ENCODE results near the gene OSBPL1A. TPM values are rescaled to one million over a fixed set of nuclear protein-coding genes. Genes with fewer than 3 reads are reported as not detected.

OSBPL1A gene
- total and polyA plus RNA-seq, 5 donors from 2014 or later: 0.40 to 5.8 (median 2.0) TPM

GRCh38 chr18:24428709-24429108 is 31.1 kb upstream of the OSBPL1A start:
- peaks cover 2 to 9% (median 6%) of the 10 kb centered on the region in 7 donors for H3K9me3 Mint-ChIP-seq
- peaks cover 8% of the 10 kb centered on the region for H3K27me3 ChIP-seq (ENCODE audit: control insufficient read depth, insufficient read depth, low read length)
- H3K36me3 Mint-ChIP-seq: peaks cover 25% of the 10 kb centered on the region
- no peak overlapping the region for H3K4me3 ChIP-seq (ENCODE audit: low read depth, low read length)
- H3K27me3 Mint-ChIP-seq: peaks cover 19% of the 10 kb centered on the region
- no peak for DNase-seq
- no peaks in the 10 kb centered on the region for H3K36me3 ChIP-seq (ENCODE audit: control insufficient read depth, insufficient read depth, low read length)
- no peaks in the 10 kb centered on the region for H3K9me3 ChIP-seq (ENCODE audit: control insufficient read depth in 2 of 2, low read length in 2 of 2)
- no peak overlapping the region for H3K27ac Mint-ChIP-seq
- peak overlapping the region; percentile 30 to 88 (median 69) for H3K4me3 Mint-ChIP-seq
- H3K4me1 Mint-ChIP-seq: peaks cover 11 to 28% (median 18%) of the 10 kb centered on the region in 4 donors
- H3K27ac ChIP-seq (ENCODE audit: insufficient read depth, low read length, poor library complexity, severe bottlenecking): no peak overlapping the region
- ATAC-seq (ENCODE audit: low read depth in 2 of 2): no peak
- H3K4me1 ChIP-seq (ENCODE audit: control insufficient read depth, insufficient read depth, low read length, poor library complexity, severe bottlenecking): peaks cover 10% of the 10 kb centered on the region

- Mint-ChIP-seq H3K4me3 (peak overlapping the region; percentile 88 to 93 (median 90)), H3K4me1 (peaks cover 11 to 23% (median 18%) of the 10 kb centered on the region in 4 donors), H3K27ac (peak overlapping the region; percentile 68 to 87 (median 72)), H3K36me3 (peaks cover 28% of the 10 kb centered on the region), H3K9me3 (peaks cover 4 to 9% (median 6%) of the 10 kb centered on the region in 7 donors), H3K27me3 (peaks cover 27% of the 10 kb centered on the region)
- no peaks in the 10 kb centered on the region for H3K36me3 ChIP-seq (ENCODE audit: control insufficient read depth, insufficient read depth, low read length)
- peaks cover 16% of the 10 kb centered on the region for H3K27me3 ChIP-seq (ENCODE audit: control insufficient read depth, insufficient read depth, low read length)
- H3K4me3 ChIP-seq (ENCODE audit: low read depth, low read length): peak overlapping the region; percentile 78
- ATAC-seq (ENCODE audit: low read depth in 2 of 2) (no peak), DNase-seq (no peak)
- no peaks in the 10 kb centered on the region for H3K9me3 ChIP-seq (ENCODE audit: control insufficient read depth in 2 of 2, low read length in 2 of 2)
- no peak overlapping the region for H3K27ac ChIP-seq (ENCODE audit: insufficient read depth, low read length, poor library complexity, severe bottlenecking)
- H3K4me1 ChIP-seq (ENCODE audit: control insufficient read depth, insufficient read depth, low read length, poor library complexity, severe bottlenecking): peaks cover 10% of the 10 kb centered on the region
Observed at GRCh38 chr18:24427484-24427883, 29.9 kb upstream of the OSBPL1A start.

DNA sequence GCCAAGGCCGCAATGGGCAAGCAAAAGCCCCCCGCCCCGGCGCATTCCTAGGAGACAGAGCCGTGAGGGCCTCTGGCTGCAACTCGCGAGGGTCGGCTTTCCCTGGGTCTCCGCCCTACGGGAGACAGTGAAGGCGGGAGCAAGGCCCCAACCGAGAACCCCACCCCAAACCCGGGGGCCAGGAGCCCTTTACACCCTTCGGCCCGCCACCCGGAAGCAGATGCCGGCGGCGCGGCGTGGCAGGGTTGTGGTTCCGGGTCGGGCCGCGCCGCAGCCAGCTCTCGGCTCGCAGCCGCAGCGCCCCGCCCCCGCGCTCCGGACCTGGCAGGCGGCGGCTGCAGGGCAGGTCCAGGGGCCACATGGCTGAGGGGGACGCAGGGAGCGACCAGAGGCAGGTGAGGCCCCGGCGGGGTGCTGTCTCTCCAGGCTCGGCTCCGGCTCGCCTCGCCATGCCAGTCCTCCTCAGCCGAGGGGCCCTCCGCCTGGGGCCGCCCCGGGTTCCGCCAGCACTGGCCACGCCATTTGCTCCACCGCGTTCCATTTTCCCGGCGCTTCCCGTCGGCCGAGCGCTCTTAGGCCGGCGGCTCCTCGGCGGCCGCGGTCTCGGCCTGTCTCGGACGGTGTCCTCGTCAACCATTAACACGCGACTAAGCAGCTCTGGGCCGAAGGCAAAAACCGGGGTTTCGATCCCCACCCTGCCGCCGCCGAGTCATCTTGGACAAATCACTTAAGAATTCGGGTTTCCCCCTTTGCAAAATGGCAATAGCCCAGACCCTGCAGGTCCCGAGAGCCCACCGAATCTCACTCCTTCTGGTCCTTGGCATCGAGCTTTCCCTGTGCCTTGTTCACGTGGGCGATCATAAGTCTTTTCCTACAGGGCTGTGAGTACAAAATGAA is 29.0 kb upstream of the OSBPL1A start, which contains the start of gene IMPACT:
IMPACT (plus strand) TSS at position 273 of the 897 bp plus-strand sequence; CDS start at position 360, 87 bp downstream.
- Mint-ChIP-seq H3K4me1 (peaks cover 11 to 23% (median 18%) of the 10 kb centered on the region in 4 donors), H3K4me3 (peak within 1 kb of the TSS; percentile 88 to 93 (median 90)), H3K27me3 (peaks cover 27% of the 10 kb centered on the region), H3K9me3 (peaks cover 4 to 9% (median 6%) of the 10 kb centered on the region in 7 donors), H3K27ac (peak within 1 kb of the TSS; percentile 68 to 87 (median 74)), H3K36me3 (peaks cover 26% of the 10 kb centered on the region)
- Histone ChIP-seq H3K4me3 (ENCODE audit: low read depth, low read length) (peak within 1 kb of the TSS; percentile 78), H3K36me3 (ENCODE audit: control insufficient read depth, insufficient read depth, low read length) (no peaks in the 10 kb centered on the region), H3K9me3 (ENCODE audit: control insufficient read depth in 2 of 2, low read length in 2 of 2) (no peaks in the 10 kb centered on the region), H3K27me3 (ENCODE audit: control insufficient read depth, insufficient read depth, low read length) (peaks cover 18% of the 10 kb centered on the region), H3K4me1 (ENCODE audit: control insufficient read depth, insufficient read depth, low read length, poor library complexity, severe bottlenecking) (peaks cover 10% of the 10 kb centered on the region), H3K27ac (ENCODE audit: insufficient read depth, low read length, poor library complexity, severe bottlenecking) (peak within 1 kb of the TSS; percentile 23)
- peak; percentile 83 to 84 for ATAC-seq (ENCODE audit: low read depth in 2 of 2)
- peak; percentile 57 to 84 (median 70) for DNase-seq

GRCh38 chr18:24426073-24426397 is 28.4 kb upstream of the OSBPL1A start:
- Histone ChIP-seq H3K4me3 (ENCODE audit: low read depth, low read length) (peak overlapping the region; percentile 51), H3K27me3 (ENCODE audit: control insufficient read depth, insufficient read depth, low read length) (peaks cover 18% of the 10 kb centered on the region), H3K4me1 (ENCODE audit: control insufficient read depth, insufficient read depth, low read length, poor library complexity, severe bottlenecking) (peaks cover 10% of the 10 kb centered on the region), H3K36me3 (ENCODE audit: control insufficient read depth, insufficient read depth, low read length) (no peaks in the 10 kb centered on the region), H3K9me3 (ENCODE audit: control insufficient read depth in 2 of 2, low read length in 2 of 2) (no peaks in the 10 kb centered on the region), H3K27ac (ENCODE audit: insufficient read depth, low read length, poor library complexity, severe bottlenecking) (peak overlapping the region; percentile 11)
- Mint-ChIP-seq H3K36me3 (peaks cover 23% of the 10 kb centered on the region), H3K4me3 (peak overlapping the region; percentile 77 to 83 (median 80)), H3K4me1 (peaks cover 8 to 23% (median 16%) of the 10 kb centered on the region in 4 donors), H3K27ac (peak overlapping the region; percentile 40 to 68 (median 60)), H3K9me3 (peaks cover 4 to 9% (median 6%) of the 10 kb centered on the region in 7 donors), H3K27me3 (peaks cover 32% of the 10 kb centered on the region)
- no peak for DNase-seq
- ATAC-seq (ENCODE audit: low read depth in 2 of 2): no peak

- Mint-ChIP-seq H3K4me3 (no peak overlapping the region), H3K36me3 (peaks cover 19% of the 10 kb centered on the region), H3K9me3 (peaks cover 4 to 11% (median 6%) of the 10 kb centered on the region in 7 donors), H3K27ac (no peak overlapping the region), H3K27me3 (peaks cover 43% of the 10 kb centered on the region), H3K4me1 (peaks cover 0 to 5% (median 3%) of the 10 kb centered on the region in 4 donors)
- DNase-seq: no peak
- no peak for ATAC-seq (ENCODE audit: low read depth in 2 of 2)
- no peaks in the 10 kb centered on the region for H3K36me3 ChIP-seq (ENCODE audit: control insufficient read depth, insufficient read depth, low read length)
- H3K27me3 ChIP-seq (ENCODE audit: control insufficient read depth, insufficient read depth, low read length): peaks cover 18% of the 10 kb centered on the region
- H3K4me1 ChIP-seq (ENCODE audit: control insufficient read depth, insufficient read depth, low read length, poor library complexity, severe bottlenecking): peaks cover 5% of the 10 kb centered on the region
- no peaks in the 10 kb centered on the region for H3K9me3 ChIP-seq (ENCODE audit: control insufficient read depth in 2 of 2, low read length in 2 of 2)
- H3K4me3 ChIP-seq (ENCODE audit: low read depth, low read length): no peak overlapping the region
- H3K27ac ChIP-seq (ENCODE audit: insufficient read depth, low read length, poor library complexity, severe bottlenecking): no peak overlapping the region
Observed at GRCh38 chr18:24421831-24422230, 24.2 kb upstream of the OSBPL1A start.

DNA sequence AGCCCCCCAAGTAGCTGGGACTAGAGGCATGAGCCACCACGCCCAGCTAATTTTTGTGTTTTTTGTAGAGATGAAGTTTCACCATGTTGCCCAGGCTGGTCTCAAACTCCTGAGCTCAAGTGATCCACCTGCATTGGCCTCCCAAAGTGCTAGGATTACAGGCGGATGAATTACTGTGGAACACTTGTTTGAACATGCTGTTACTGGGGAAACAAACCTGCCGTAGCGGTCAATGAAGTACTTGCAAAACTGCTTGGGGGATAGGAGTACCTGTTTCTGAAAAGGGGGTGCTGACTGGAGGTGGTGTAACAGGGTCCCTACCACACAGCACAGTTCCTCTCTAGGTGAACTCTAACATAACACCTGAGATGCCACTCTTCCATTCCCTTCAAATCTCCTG is 22.9 kb upstream of the OSBPL1A start:
- peaks cover 12% of the 10 kb centered on the region for H3K36me3 Mint-ChIP-seq
- no peak overlapping the region for H3K27ac Mint-ChIP-seq
- peaks cover under 1 to 11% (median 3%) of the 10 kb centered on the region in 7 donors for H3K9me3 Mint-ChIP-seq
- Histone ChIP-seq H3K9me3 (ENCODE audit: control insufficient read depth in 2 of 2, low read length in 2 of 2) (no peaks in the 10 kb centered on the region), H3K27me3 (ENCODE audit: control insufficient read depth, insufficient read depth, low read length) (peaks cover 18% of the 10 kb centered on the region), H3K4me3 (ENCODE audit: low read depth, low read length) (no peak overlapping the region), H3K4me1 (ENCODE audit: control insufficient read depth, insufficient read depth, low read length, poor library complexity, severe bottlenecking) (no peaks in the 10 kb centered on the region), H3K36me3 (ENCODE audit: control insufficient read depth, insufficient read depth, low read length) (no peaks in the 10 kb centered on the region), H3K27ac (ENCODE audit: insufficient read depth, low read length, poor library complexity, severe bottlenecking) (no peak overlapping the region)
- ATAC-seq (ENCODE audit: low read depth in 2 of 2) (no peak), DNase-seq (no peak)
- H3K27me3 Mint-ChIP-seq: peaks cover 39% of the 10 kb centered on the region
- H3K4me3 Mint-ChIP-seq: no peak overlapping the region
- peaks cover 0 to 5% (median 0%) of the 10 kb centered on the region in 4 donors for H3K4me1 Mint-ChIP-seq

DNA sequence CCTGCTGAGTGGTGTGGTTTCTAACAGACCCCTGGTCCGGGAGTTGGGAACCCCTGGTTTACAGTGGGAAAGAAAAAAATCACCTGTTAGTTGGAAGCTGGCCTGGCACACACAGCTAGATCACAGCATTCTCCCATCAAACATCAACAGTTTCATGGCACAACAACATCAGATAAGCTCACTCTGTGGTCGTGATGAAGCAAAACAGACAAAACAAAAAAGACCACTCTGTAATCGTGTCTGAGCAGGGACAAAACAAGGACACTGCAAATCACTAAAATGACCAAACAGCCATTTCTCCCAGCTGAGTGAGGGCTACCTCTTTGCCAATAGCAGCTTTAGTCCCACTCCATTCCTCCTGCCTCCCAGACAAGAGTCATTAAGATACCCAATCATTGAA is 19.9 kb upstream of the OSBPL1A start:
- Mint-ChIP-seq H3K27me3 (peaks cover 16% of the 10 kb centered on the region), H3K27ac (no peak overlapping the region), H3K9me3 (peaks cover 0 to 4% (median 2%) of the 10 kb centered on the region in 7 donors)

More for the DNA sequence above, 19.9 kb upstream of the OSBPL1A start:
- H3K9me3 ChIP-seq (ENCODE audit: control insufficient read depth in 2 of 2, low read length in 2 of 2): no peaks in the 10 kb centered on the region
- peaks cover 2% of the 10 kb centered on the region for H3K27me3 ChIP-seq (ENCODE audit: control insufficient read depth, insufficient read depth, low read length)
- DNase-seq: no peak
- ATAC-seq (ENCODE audit: low read depth in 2 of 2): no peak
- H3K4me3 Mint-ChIP-seq: no peak overlapping the region
- no peaks in the 10 kb centered on the region for H3K36me3 Mint-ChIP-seq
- H3K36me3 ChIP-seq (ENCODE audit: control insufficient read depth, insufficient read depth, low read length): no peaks in the 10 kb centered on the region
- no peak overlapping the region for H3K27ac ChIP-seq (ENCODE audit: insufficient read depth, low read length, poor library complexity, severe bottlenecking)
- H3K4me1 Mint-ChIP-seq: peaks cover 0 to 19% (median 3%) of the 10 kb centered on the region in 4 donors
- H3K4me3 ChIP-seq (ENCODE audit: low read depth, low read length): no peak overlapping the region
- no peaks in the 10 kb centered on the region for H3K4me1 ChIP-seq (ENCODE audit: control insufficient read depth, insufficient read depth, low read length, poor library complexity, severe bottlenecking)

All from CD4-positive, CD25-positive, alpha-beta regulatory T cell (primary cell).